Uterus (tissue), 2 donors: ENCODE data around the gene COL26A1.

Experiments used
- CTCF ChIP-seq, 4 experiments: fragments of 200-600 bp in 2 of 4; fragments of 450-650 bp in 2 of 4; sonication (generic) in 2 of 4; IDR thresholded peaks; one replicate each; pipeline ENCODE4 v1.5.1; 2016 to 2019; ENCODE audit warnings: antibody characterized with exemption in 4 of 4, mild to moderate bottlenecking in 2 of 4, moderate library complexity in 1 of 4
- POLR2A ChIP-seq, 2 donors: fragments of 450-650 bp; IDR thresholded peaks; one replicate each; pipeline ENCODE4 v1.6.1; 2016; ENCODE audit warnings: antibody characterized with exemption in 2 of 2, mild to moderate bottlenecking in 1 of 2, moderate library complexity in 1 of 2

- TF ChIP-seq CTCF (IDR thresholded peaks at IDR 0.05), result no peak
- TF ChIP-seq POLR2A (IDR thresholded peaks at IDR 0.05), result no peak
These were observed 48.8 kb downstream of the COL26A1 start for GRCh38 chr7:101411508-101411874.
